Stomach smooth muscle (tissue), 2 donors: ENCODE data around the gene POU4F3.

ENCODE experiments used
- H3K27ac ChIP-seq: one replicate; pipeline ENCODE4 v1.7.0; 2013; ENCODE audit warnings: mild to moderate bottlenecking, low read length, inconsistent platforms
- H3K27me3 ChIP-seq, 2 donors: one replicate each; pipeline ENCODE4 v1.7.0; 2013; ENCODE audit warnings: low read length in 2 of 2; ENCODE audit not compliant: insufficient read depth in 2 of 2, control insufficient read depth in 1 of 2
- H3K36me3 ChIP-seq, 2 donors: one replicate each; pipeline ENCODE4 v1.7.0; 2013; ENCODE audit warnings: low read length in 2 of 2; ENCODE audit not compliant: control insufficient read depth in 2 of 2, insufficient read depth in 2 of 2
- H3K4me1 ChIP-seq: one replicate; pipeline ENCODE4 v1.7.0; 2013; ENCODE audit warnings: low read length; ENCODE audit not compliant: control insufficient read depth, insufficient read depth
- H3K4me3 ChIP-seq, 2 donors: one replicate each; pipeline ENCODE4 v1.7.0; 2013; ENCODE audit warnings: low read length in 2 of 2
- H3K9ac ChIP-seq, 2 donors: one replicate each; pipeline ENCODE4 v1.7.0; 2013; ENCODE audit warnings: low read length in 2 of 2, mild to moderate bottlenecking in 1 of 2
- H3K9me3 ChIP-seq, 2 donors: one replicate each; pipeline ENCODE4 v1.7.0; 2013; ENCODE audit warnings: low read length in 2 of 2; ENCODE audit not compliant: control insufficient read depth in 2 of 2
- donor health status: healthy.
- donor health status: Pancreatic carcinoma.

POU4F3 gene

DNA sequence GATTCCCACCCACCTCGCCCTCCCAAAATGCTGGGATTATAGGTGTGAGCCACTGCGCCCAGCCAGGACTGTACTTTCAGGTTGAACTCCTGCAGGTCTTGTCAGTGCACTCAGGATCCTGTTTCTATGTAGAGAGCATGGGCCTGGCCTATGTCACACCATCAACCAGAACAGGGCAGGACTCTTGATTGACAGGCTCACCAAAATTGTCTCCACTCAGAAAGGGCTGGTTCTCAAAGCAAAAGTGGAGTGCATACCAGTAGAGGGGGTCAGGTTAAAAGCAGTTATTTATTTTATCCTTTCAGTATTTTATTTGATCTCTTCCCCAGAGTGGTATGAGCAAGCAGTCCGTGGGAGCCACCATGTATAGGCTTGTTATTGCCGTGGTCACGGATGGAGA lies 27.4 kb upstream of the POU4F3 start:
- Histone ChIP-seq H3K9ac (no peak overlapping the region), H3K36me3 (no peaks in the 10 kb centered on the region), H3K27me3 (peaks cover 0 to 5% of the 10 kb centered on the region in 2 donors), H3K4me1 (no peaks in the 10 kb centered on the region), H3K9me3 (no peaks in the 10 kb centered on the region), H3K4me3 (no peak overlapping the region), H3K27ac (no peak overlapping the region)

DNA sequence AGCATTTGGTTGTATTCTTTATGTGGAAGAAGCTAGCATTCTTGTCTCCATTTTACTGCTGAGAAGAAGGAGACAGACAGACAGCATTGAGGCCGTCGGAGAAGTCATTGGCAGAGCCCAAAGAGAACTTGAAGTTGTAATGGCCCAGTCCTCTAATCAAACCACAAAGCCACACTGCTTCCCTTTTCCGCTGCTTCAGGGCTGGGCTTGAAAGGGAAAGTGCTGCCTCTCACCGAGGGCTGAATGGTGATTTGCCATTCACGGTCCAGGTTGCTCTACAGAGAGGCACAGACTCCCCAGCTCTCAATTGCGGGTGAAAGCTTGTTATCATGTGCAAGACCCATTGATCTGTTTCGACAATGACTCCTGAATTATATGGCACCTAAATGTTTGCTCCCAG lies 25.6 kb upstream of the POU4F3 start:
- no peak overlapping the region for H3K4me3 ChIP-seq
- H3K4me1 ChIP-seq = no peaks in the 10 kb centered on the region
- H3K27ac ChIP-seq = no peak overlapping the region
- H3K36me3 ChIP-seq = no peaks in the 10 kb centered on the region
- peaks cover 0 to 3% of the 10 kb centered on the region in 2 donors for H3K27me3 ChIP-seq
- no peaks in the 10 kb centered on the region for H3K9me3 ChIP-seq
- H3K9ac ChIP-seq = no peak overlapping the region

- Histone ChIP-seq H3K4me3 (no peak overlapping the region), H3K4me1 (no peaks in the 10 kb centered on the region), H3K27ac (no peak overlapping the region), H3K9me3 (no peaks in the 10 kb centered on the region), H3K36me3 (no peaks in the 10 kb centered on the region), H3K9ac (no peak overlapping the region), H3K27me3 (no peaks in the 10 kb centered on the region)
These were observed 17.1 kb upstream of the POU4F3 start for GRCh38 chr5:146321571-146321970.

- Histone ChIP-seq H3K27me3 (peaks cover 0 to 4% of the 10 kb centered on the region in 2 donors), H3K27ac (no peak overlapping the region), H3K9me3 (peaks cover 2 to 4% of the 10 kb centered on the region in 2 donors), H3K4me1 (no peaks in the 10 kb centered on the region), H3K4me3 (no peak overlapping the region), H3K9ac (no peak overlapping the region), H3K36me3 (no peaks in the 10 kb centered on the region)
These were observed 11.3 kb upstream of the POU4F3 start for GRCh38 chr5:146327257-146327870.

GRCh38 chr5:146327989-146328388 lies 10.7 kb upstream of the POU4F3 start:
- no peaks in the 10 kb centered on the region for H3K4me1 ChIP-seq
- H3K27me3 ChIP-seq = peaks cover 2 to 6% of the 10 kb centered on the region in 2 donors
- peaks cover 2 to 4% of the 10 kb centered on the region in 2 donors for H3K9me3 ChIP-seq
- no peak overlapping the region for H3K4me3 ChIP-seq
- H3K36me3 ChIP-seq = no peaks in the 10 kb centered on the region
- no peak overlapping the region for H3K9ac ChIP-seq
- no peak overlapping the region for H3K27ac ChIP-seq

DNA sequence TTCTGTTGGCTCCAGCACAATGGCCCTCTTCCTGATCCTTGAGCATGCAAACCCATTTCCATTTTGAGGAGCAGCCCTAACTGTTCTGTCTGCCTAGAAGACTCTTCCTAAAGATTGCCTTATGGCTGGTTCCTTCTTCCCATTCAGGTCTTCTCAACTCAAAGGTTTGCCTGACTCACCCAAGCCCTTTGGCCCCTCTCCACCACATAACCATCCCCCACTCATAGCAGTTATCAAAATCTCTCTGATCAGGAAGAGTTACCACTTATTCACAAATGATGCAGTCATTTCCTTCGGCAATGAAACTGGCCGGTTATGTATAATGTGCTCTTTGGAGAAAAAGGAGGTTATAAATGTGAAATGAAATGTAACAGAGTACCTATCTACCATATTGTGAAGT lies 8.9 kb upstream of the POU4F3 start:
- H3K27ac ChIP-seq = no peak overlapping the region
- H3K27me3 ChIP-seq = peaks cover 12 to 17% of the 10 kb centered on the region in 2 donors
- H3K4me1 ChIP-seq = no peaks in the 10 kb centered on the region
- H3K36me3 ChIP-seq = no peaks in the 10 kb centered on the region
- H3K9ac ChIP-seq = no peak overlapping the region
- H3K9me3 ChIP-seq = peaks cover 2 to 4% of the 10 kb centered on the region in 2 donors
- no peak overlapping the region for H3K4me3 ChIP-seq

DNA sequence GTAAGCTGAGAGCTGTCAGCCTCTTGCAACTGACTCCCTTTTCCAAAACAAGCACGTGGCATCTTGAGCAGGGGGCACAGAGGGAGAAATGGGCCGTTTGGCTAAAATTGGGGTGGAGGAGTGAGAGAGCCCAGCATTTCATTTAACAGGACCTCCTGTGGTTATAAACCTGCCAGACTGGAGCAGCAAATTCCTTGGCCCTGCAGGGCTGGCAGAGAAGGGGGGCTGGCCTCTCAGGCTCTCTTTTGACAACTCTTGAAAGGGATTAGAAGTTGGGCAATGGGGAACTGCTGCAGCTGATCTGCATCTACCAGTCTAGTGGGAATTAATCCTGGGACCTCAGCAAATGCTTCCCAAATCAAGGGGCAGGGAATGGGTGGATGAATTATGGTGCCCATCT lies 7.2 kb upstream of the POU4F3 start:
- Histone ChIP-seq H3K9ac (no peak overlapping the region), H3K4me1 (no peaks in the 10 kb centered on the region), H3K36me3 (no peaks in the 10 kb centered on the region), H3K9me3 (peaks cover 2 to 4% of the 10 kb centered on the region in 2 donors), H3K27ac (no peak overlapping the region), H3K27me3 (peaks cover 17 to 21% of the 10 kb centered on the region in 2 donors), H3K4me3 (no peak overlapping the region)

DNA sequence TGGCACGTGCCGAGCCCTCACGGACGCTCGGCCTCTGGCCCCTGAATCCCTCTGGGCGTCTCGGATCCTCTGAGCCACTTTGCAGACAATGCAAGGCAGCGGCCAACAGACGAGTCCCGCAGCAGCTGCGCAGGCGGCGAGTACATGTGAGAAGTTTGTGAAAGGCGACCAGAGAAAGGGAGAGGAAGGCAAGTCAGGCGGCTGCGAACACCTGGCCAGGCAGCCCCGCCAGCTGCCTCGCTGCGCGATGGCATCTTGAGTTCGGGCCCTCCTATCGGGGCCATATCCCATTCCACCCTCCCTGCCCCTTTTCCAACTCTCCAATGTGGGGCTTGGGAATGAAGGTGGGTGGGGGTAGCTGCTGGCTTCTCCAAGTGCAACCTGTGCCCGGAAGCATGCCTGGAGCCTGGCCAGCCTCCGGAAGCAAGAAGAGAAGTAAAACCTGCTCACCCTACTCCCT lies 4.5 kb upstream of the POU4F3 start:
- H3K27me3 ChIP-seq = peaks cover 36 to 48% of the 10 kb centered on the region in 2 donors
- no peak overlapping the region for H3K9ac ChIP-seq
- H3K4me3 ChIP-seq = no peak overlapping the region
- H3K27ac ChIP-seq = no peak overlapping the region
- H3K36me3 ChIP-seq = no peaks in the 10 kb centered on the region
- H3K4me1 ChIP-seq = no peaks in the 10 kb centered on the region
- peaks cover 0 to 2% of the 10 kb centered on the region in 2 donors for H3K9me3 ChIP-seq

DNA sequence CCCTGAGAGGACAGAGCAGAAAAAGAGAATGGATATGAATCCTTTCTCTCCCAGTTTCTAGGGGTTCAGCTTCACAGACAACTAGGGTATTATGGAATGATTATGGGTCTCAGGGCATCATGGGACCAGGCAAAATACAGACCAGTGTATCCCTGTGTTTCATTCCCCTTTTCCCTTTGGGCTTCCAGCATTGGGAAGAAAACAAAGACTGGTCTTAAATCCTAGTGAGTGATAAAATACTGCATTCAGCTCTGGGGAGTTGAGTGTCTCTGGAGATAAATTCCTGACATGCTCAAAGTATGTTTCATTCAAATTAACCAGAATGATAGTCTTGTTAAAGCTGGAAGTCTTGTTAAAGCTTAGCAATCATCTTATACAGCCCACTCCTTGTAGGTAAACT lies 2.4 kb upstream of the POU4F3 start:
- Histone ChIP-seq H3K27me3 (peaks cover 52 to 68% of the 10 kb centered on the region in 2 donors), H3K9me3 (no peaks in the 10 kb centered on the region), H3K4me3 (no peak overlapping the region), H3K36me3 (no peaks in the 10 kb centered on the region), H3K9ac (no peak overlapping the region), H3K4me1 (peaks cover 6% of the 10 kb centered on the region), H3K27ac (no peak overlapping the region)

GRCh38 chr5:146337264-146337904 lies 1.3 kb upstream of the POU4F3 start:
- H3K27ac ChIP-seq = no peak overlapping the region
- peaks cover 62 to 78% of the 10 kb centered on the region in 2 donors for H3K27me3 ChIP-seq
- no peaks in the 10 kb centered on the region for H3K36me3 ChIP-seq
- no peaks in the 10 kb centered on the region for H3K9me3 ChIP-seq
- peaks cover 6% of the 10 kb centered on the region for H3K4me1 ChIP-seq
- no peak overlapping the region for H3K9ac ChIP-seq
- no peak overlapping the region for H3K4me3 ChIP-seq

GRCh38 chr5:146337928-146338327 lies 711 bp upstream of the POU4F3 start:
- Histone ChIP-seq H3K36me3 (no peaks in the 10 kb centered on the region), H3K9me3 (no peaks in the 10 kb centered on the region), H3K4me3 (no peak overlapping the region), H3K27me3 (peaks cover 65 to 81% of the 10 kb centered on the region in 2 donors), H3K9ac (no peak overlapping the region), H3K27ac (no peak overlapping the region), H3K4me1 (peaks cover 6% of the 10 kb centered on the region)
